Prostate gland (tissue), 2 donors: Measurements from ENCODE around the gene CNKSR1.

Experiments
- CTCF ChIP-seq, 4 experiments: fragments of 200-600 bp in 2 of 4; fragments of 450-650 bp in 2 of 4; sonication (generic) in 2 of 4; IDR thresholded peaks; 1 replicate in 3 of 4; 2 replicates in 1 of 4; pipeline ENCODE4 v1.5.1; 2016 to 2019; ENCODE audit warnings: antibody characterized with exemption in 4 of 4, mild to moderate bottlenecking in 2 of 4, moderate library complexity in 2 of 4
- POLR2A ChIP-seq: fragments of 450-650 bp; IDR thresholded peaks from one replicate; pipeline ENCODE4 v1.6.1; 2016; ENCODE audit warnings: antibody characterized with exemption, mild to moderate bottlenecking

GRCh38 chr1:26220199-26220912, 43.1 kb downstream of the CNKSR1 start:
- TF ChIP-seq CTCF (IDR thresholded peaks at IDR 0.05) (no peak), POLR2A (no peak)
